ENCODE results near the gene NBEA. TPM values are rescaled to one million over a fixed set of nuclear protein-coding genes. Genes with fewer than 3 reads are reported as not detected.

Gene NBEA
- total RNA-seq, 5 donors from 2014 or later (not counting 1 experiment from before 2014, with no cell fraction given): 1.3 to 8.7 (median 3.7) TPM

GRCh38 chr13:34933349-34933748 is 8.7 kb upstream of the NBEA start:
- H3K27me3 Mint-ChIP-seq: peaks cover 6 to 40% of the 10 kb centered on the region in 2 donors
- POLR2A ChIA-PET: no interaction called here
- no peaks in the 10 kb centered on the region for H3K9me3 ChIP-seq
- DNase-seq: no peak
- ATAC-seq (replicated peaks in 1 of 4): no peak
- H3K4me1 ChIP-seq (ENCODE audit: control insufficient read depth in 1 of 2, extremely low read depth in 1 of 2, insufficient read depth in 2 of 2, low read length in 2 of 2): no peaks in the 10 kb centered on the region
- CTCF ChIA-PET: interaction anchor here in 1 of 2 donors (0.6 kb wide), 1 partner anchor 546 kb away, joined by 3 read pairs; no protein-coding TSS in a partner anchor
- H3K36me3 Mint-ChIP-seq: no peaks in the 10 kb centered on the region
- no peak overlapping the region for H3K4me3 Mint-ChIP-seq
- no peaks in the 10 kb centered on the region for H3K36me3 ChIP-seq (ENCODE audit: control insufficient read depth in 2 of 2, extremely low read depth in 1 of 2, insufficient read depth in 1 of 2, low read length in 1 of 2)
- H3K27me3 ChIP-seq (replicated peaks in 1 of 2; ENCODE audit: control insufficient read depth in 2 of 2, extremely low read depth in 1 of 2, insufficient read depth in 2 of 2, low read length in 1 of 2): peaks cover 0 to 2% of the 10 kb centered on the region in 2 experiments
- no peaks in the 10 kb centered on the region for H3K4me1 Mint-ChIP-seq
- peaks cover 0 to 8% (median 4%) of the 10 kb centered on the region in 3 donors for H3K9me3 Mint-ChIP-seq
- no peak overlapping the region for H3K27ac ChIP-seq (ENCODE audit: low read length)
- H3K4me3 ChIP-seq (ENCODE audit: control insufficient read depth in 1 of 2, extremely low read depth in 1 of 2, low read length in 1 of 2): no peak overlapping the region
- H3K27ac Mint-ChIP-seq: no peak overlapping the region

- ChIA-PET CTCF (no interaction called here), POLR2A (no interaction called here)
- Mint-ChIP-seq H3K9me3 (peaks cover 0 to 5% (median 1%) of the 10 kb centered on the region in 3 donors), H3K4me3 (no peak overlapping the region), H3K27me3 (peaks cover 7 to 36% of the 10 kb centered on the region in 2 donors), H3K36me3 (no peaks in the 10 kb centered on the region), H3K4me1 (no peaks in the 10 kb centered on the region), H3K27ac (no peak overlapping the region)
- DNase-seq (no peak), ATAC-seq (replicated peaks in 1 of 4) (no peak)
- H3K4me1 ChIP-seq (ENCODE audit: control insufficient read depth in 1 of 2, extremely low read depth in 1 of 2, insufficient read depth in 2 of 2, low read length in 2 of 2): no peaks in the 10 kb centered on the region
- no peaks in the 10 kb centered on the region for H3K9me3 ChIP-seq
- peaks cover 0 to 2% of the 10 kb centered on the region in 2 experiments for H3K27me3 ChIP-seq (replicated peaks in 1 of 2; ENCODE audit: control insufficient read depth in 2 of 2, extremely low read depth in 1 of 2, insufficient read depth in 2 of 2, low read length in 1 of 2)
- no CpG with 5 or more reads among the region's 2 CpGs for WGBS (ENCODE audit: insufficient coverage)
- H3K27ac ChIP-seq (ENCODE audit: low read length): no peak overlapping the region
- no peaks in the 10 kb centered on the region for H3K36me3 ChIP-seq (ENCODE audit: control insufficient read depth in 2 of 2, extremely low read depth in 1 of 2, insufficient read depth in 1 of 2, low read length in 1 of 2)
- no peak overlapping the region for H3K4me3 ChIP-seq (ENCODE audit: control insufficient read depth in 1 of 2, extremely low read depth in 1 of 2, low read length in 1 of 2)
These were observed 8.3 kb upstream of the NBEA start for GRCh38 chr13:34933786-34934185.

GRCh38 chr13:34935841-34936240 is 6.2 kb upstream of the NBEA start:
- H3K27ac Mint-ChIP-seq: no peak overlapping the region
- H3K4me1 Mint-ChIP-seq: no peaks in the 10 kb centered on the region
- Histone ChIP-seq H3K27me3 (replicated peaks in 1 of 2; ENCODE audit: control insufficient read depth in 2 of 2, extremely low read depth in 1 of 2, insufficient read depth in 2 of 2, low read length in 1 of 2) (peaks cover 0 to 2% of the 10 kb centered on the region in 2 experiments), H3K4me3 (ENCODE audit: control insufficient read depth in 1 of 2, extremely low read depth in 1 of 2, low read length in 1 of 2) (no peak overlapping the region), H3K27ac (ENCODE audit: low read length) (no peak overlapping the region), H3K9me3 (no peaks in the 10 kb centered on the region), H3K36me3 (ENCODE audit: control insufficient read depth in 2 of 2, extremely low read depth in 1 of 2, insufficient read depth in 1 of 2, low read length in 1 of 2) (no peaks in the 10 kb centered on the region), H3K4me1 (ENCODE audit: control insufficient read depth in 1 of 2, extremely low read depth in 1 of 2, insufficient read depth in 2 of 2, low read length in 2 of 2) (no peaks in the 10 kb centered on the region)
- ChIA-PET CTCF (no interaction called here), POLR2A (no interaction called here)
- H3K4me3 Mint-ChIP-seq: no peak overlapping the region
- ATAC-seq (replicated peaks in 1 of 4) (no peak), DNase-seq (no peak)
- peaks cover 9 to 35% of the 10 kb centered on the region in 2 donors for H3K27me3 Mint-ChIP-seq
- WGBS (ENCODE audit: insufficient coverage): 68% methylated on average over 5 of the region's 5 CpGs
- H3K36me3 Mint-ChIP-seq: no peaks in the 10 kb centered on the region
- peaks cover 0 to 5% (median 0%) of the 10 kb centered on the region in 3 donors for H3K9me3 Mint-ChIP-seq

- Mint-ChIP-seq H3K27me3 (peaks cover 22 to 29% of the 10 kb centered on the region in 2 donors), H3K9me3 (no peaks in the 10 kb centered on the region), H3K27ac (no peak overlapping the region), H3K4me3 (no peak overlapping the region), H3K4me1 (peaks cover 20 to 24% (median 23%) of the 10 kb centered on the region in 3 donors), H3K36me3 (no peaks in the 10 kb centered on the region)
- Histone ChIP-seq H3K27ac (ENCODE audit: low read length) (no peak overlapping the region), H3K4me3 (ENCODE audit: control insufficient read depth in 1 of 2, extremely low read depth in 1 of 2, low read length in 1 of 2) (no peak overlapping the region), H3K27me3 (replicated peaks in 1 of 2; ENCODE audit: control insufficient read depth in 2 of 2, extremely low read depth in 1 of 2, insufficient read depth in 2 of 2, low read length in 1 of 2) (peaks cover 8 to 14% of the 10 kb centered on the region in 2 experiments), H3K4me1 (ENCODE audit: control insufficient read depth in 1 of 2, extremely low read depth in 1 of 2, insufficient read depth in 2 of 2, low read length in 2 of 2) (peaks cover 10 to 12% of the 10 kb centered on the region in 2 experiments), H3K36me3 (ENCODE audit: control insufficient read depth in 2 of 2, extremely low read depth in 1 of 2, insufficient read depth in 1 of 2, low read length in 1 of 2) (no peaks in the 10 kb centered on the region), H3K9me3 (no peaks in the 10 kb centered on the region)
- ATAC-seq (replicated peaks in 1 of 4) (no peak), DNase-seq (no peak)
- POLR2A ChIA-PET: no interaction called here
- CTCF ChIA-PET: interaction anchor here in 1 of 2 donors (0.9 kb wide), 1 partner anchor 20 kb away, joined by 3 read pairs; no protein-coding TSS in a partner anchor
- no CpG with 5 or more reads among the region's 1 CpG for WGBS (ENCODE audit: insufficient coverage)
These were observed 2.3 kb upstream of the NBEA start for GRCh38 chr13:34939771-34940170.

GRCh38 chr13:34941436-34941834 is 635 bp upstream of the NBEA start:
- Histone ChIP-seq H3K4me1 (ENCODE audit: control insufficient read depth in 1 of 2, extremely low read depth in 1 of 2, insufficient read depth in 2 of 2, low read length in 2 of 2) (peaks cover 10 to 12% of the 10 kb centered on the region in 2 experiments), H3K27me3 (replicated peaks in 1 of 2; ENCODE audit: control insufficient read depth in 2 of 2, extremely low read depth in 1 of 2, insufficient read depth in 2 of 2, low read length in 1 of 2) (peaks cover 8 to 14% of the 10 kb centered on the region in 2 experiments), H3K4me3 (ENCODE audit: control insufficient read depth in 1 of 2, extremely low read depth in 1 of 2, low read length in 1 of 2) (peak overlapping the region; percentile 53 to 71), H3K27ac (ENCODE audit: low read length) (no peak overlapping the region), H3K9me3 (peaks cover 2% of the 10 kb centered on the region), H3K36me3 (ENCODE audit: control insufficient read depth in 2 of 2, extremely low read depth in 1 of 2, insufficient read depth in 1 of 2, low read length in 1 of 2) (no peaks in the 10 kb centered on the region)
- no peak overlapping the region for H3K27ac Mint-ChIP-seq
- DNase-seq: peak in 1 of 35 experiments; percentile 2
- CTCF ChIA-PET: no interaction called here
- peaks cover 20 to 28% of the 10 kb centered on the region in 2 donors for H3K27me3 Mint-ChIP-seq
- peak overlapping the region; percentile 81 to 95 (median 85) for H3K4me3 Mint-ChIP-seq
- POLR2A ChIA-PET: no interaction called here
- no CpG with 5 or more reads among the region's 13 CpGs for WGBS (ENCODE audit: insufficient coverage)
- no peaks in the 10 kb centered on the region for H3K36me3 Mint-ChIP-seq
- peaks cover 20 to 25% (median 25%) of the 10 kb centered on the region in 3 donors for H3K4me1 Mint-ChIP-seq
- H3K9me3 Mint-ChIP-seq: no peaks in the 10 kb centered on the region
- peak in 1 of 4 experiments; percentile 4 for ATAC-seq (replicated peaks in 1 of 4)

GRCh38 chr13:34942732-34943435 is 814 bp downstream of the NBEA start:
- H3K27me3 Mint-ChIP-seq: peaks cover 11 to 31% of the 10 kb centered on the region in 2 donors
- ATAC-seq (replicated peaks in 1 of 4) (peak; percentile 4 to 16 (median 10)), DNase-seq (peak in 16 of 35 experiments; percentile 0 to 26 (median 3))
- Histone ChIP-seq H3K36me3 (ENCODE audit: control insufficient read depth in 2 of 2, extremely low read depth in 1 of 2, insufficient read depth in 1 of 2, low read length in 1 of 2) (no peaks in the 10 kb centered on the region), H3K4me3 (ENCODE audit: control insufficient read depth in 1 of 2, extremely low read depth in 1 of 2, low read length in 1 of 2) (peak overlapping the region; percentile 53 to 71), H3K9me3 (peaks cover 2% of the 10 kb centered on the region), H3K27me3 (replicated peaks in 1 of 2; ENCODE audit: control insufficient read depth in 2 of 2, extremely low read depth in 1 of 2, insufficient read depth in 2 of 2, low read length in 1 of 2) (peaks cover 8 to 14% of the 10 kb centered on the region in 2 experiments), H3K27ac (ENCODE audit: low read length) (no peak overlapping the region), H3K4me1 (ENCODE audit: control insufficient read depth in 1 of 2, extremely low read depth in 1 of 2, insufficient read depth in 2 of 2, low read length in 2 of 2) (peaks cover 10 to 12% of the 10 kb centered on the region in 2 experiments)
- ChIA-PET CTCF (no interaction called here), POLR2A (interaction anchor here in 1 of 2 donors (0.7 kb wide), 1 partner anchor 69 kb away, joined by 3 read pairs; no protein-coding TSS in a partner anchor)
- H3K4me3 Mint-ChIP-seq: peak overlapping the region; percentile 76 to 95 (median 85)
- H3K36me3 Mint-ChIP-seq: no peaks in the 10 kb centered on the region
- H3K4me1 Mint-ChIP-seq: peaks cover 20 to 25% (median 25%) of the 10 kb centered on the region in 3 donors
- 3% methylated on average over 41 of the region's 62 CpGs for WGBS (ENCODE audit: insufficient coverage)
- H3K9me3 Mint-ChIP-seq: no peaks in the 10 kb centered on the region
- peak overlapping the region in 1 of 2 donors; percentile 48 for H3K27ac Mint-ChIP-seq
